GM21737 (cell line): ENCODE data around the gene ADAMTS5.

Experiments
- ATAC-seq: cut with Tn5 transposase; IDR thresholded peaks from one replicate; pipeline ENCODE4 v1.9.1; 2021; ENCODE audit warnings: mild to moderate bottlenecking, moderate library complexity; ENCODE audit not compliant: unreplicated experiment

ADAMTS5 gene

GRCh38 chr21:26967062-26967913 is at the start of gene ADAMTS5:
Gene ADAMTS5, minus strand, starts transcription at chr21:26967088. Its CDS starts 697 bp downstream, at chr21:26966391.
- no peak for ATAC-seq

GRCh38 chr21:27001526-27001925 is 34.6 kb upstream of the ADAMTS5 start:
- ATAC-seq, result no peak

DNA sequence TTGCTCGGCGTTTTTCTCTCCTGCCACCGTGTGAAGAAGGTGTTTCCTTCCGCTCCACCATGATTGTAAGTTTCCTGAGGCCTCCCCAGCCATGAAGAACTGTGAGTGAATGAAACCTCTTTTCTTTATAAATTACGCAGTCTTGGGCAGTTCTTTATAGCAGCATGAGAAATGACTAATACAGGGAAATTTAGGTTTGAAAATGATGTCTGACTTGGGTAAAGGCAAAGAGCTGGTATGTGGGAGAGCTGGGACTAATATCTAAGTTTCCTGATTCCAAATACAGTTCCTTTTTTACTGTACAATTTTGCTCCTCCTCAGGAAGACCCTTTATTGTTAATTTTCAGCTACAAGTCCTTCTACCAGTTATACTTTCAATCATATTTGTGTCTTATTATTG is 16.7 kb upstream of the ADAMTS5 start:
- no peak for ATAC-seq

- ATAC-seq, result no peak
These were observed 15.9 kb upstream of the ADAMTS5 start for GRCh38 chr21:26982767-26983166.

GRCh38 chr21:26977746-26978145 is 10.9 kb upstream of the ADAMTS5 start:
- ATAC-seq, result no peak

DNA sequence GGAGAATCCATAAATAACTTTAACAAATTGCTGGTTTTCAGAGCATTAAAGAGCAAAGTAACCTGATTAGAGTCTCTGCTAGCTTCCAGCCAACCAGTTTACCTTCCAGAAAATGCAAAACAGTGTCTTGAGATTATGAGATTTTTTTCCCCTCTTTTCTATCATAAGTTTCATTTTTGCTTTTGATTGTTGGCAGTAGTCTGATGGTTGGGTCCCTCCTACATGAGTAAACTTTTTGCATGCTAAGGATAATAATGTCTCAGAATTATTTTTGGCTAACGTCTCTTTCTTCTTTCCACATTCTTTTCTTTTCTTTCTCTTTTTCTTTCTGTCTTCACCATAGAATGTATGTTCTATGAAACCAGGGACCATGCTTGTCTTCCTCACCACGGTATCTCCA is 6.3 kb upstream of the ADAMTS5 start:
- no peak for ATAC-seq

DNA sequence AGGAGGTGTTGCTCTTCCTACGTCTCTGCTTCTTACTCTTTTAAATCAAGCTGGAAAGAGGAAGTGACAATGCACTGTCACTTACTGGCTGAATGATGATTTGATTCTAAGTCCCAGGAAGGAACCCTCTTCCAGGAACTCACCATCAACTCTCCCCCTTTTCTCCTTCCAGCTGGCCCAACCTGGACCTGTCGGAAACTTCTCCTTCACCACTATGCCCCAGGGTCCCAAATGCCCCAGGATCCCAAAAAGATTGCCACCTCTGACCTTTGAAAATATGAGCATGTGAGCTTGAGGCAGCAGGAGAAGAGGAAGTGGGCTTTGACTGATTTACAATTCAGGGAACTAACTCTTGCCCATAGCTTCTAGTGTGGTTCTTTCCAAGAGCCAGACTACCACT is 5.3 kb upstream of the ADAMTS5 start:
- no peak for ATAC-seq

- ATAC-seq, result no peak
These were observed 3.3 kb upstream of the ADAMTS5 start for GRCh38 chr21:26969971-26970725.

DNA sequence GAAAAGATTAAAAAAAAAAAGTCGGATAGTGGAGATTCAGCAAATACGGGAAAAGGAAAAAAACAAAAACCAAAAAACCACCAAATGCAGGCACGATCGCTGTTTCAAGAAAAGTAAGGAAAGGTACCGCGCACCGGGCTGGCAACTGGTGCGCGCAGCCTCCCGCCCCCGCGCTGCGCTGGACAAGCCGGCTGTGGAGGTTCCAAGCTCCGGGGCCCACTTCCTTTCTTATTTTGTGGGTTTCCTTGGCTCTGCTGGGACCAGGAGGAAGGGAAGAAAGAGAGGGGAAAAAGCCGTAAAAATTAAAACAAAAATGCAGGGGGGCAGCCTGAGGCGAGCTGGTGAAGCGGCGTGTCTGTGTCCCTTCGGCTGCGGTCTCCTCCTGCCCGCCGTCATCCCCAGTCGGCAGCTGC is 233 bp downstream of the ADAMTS5 start:
- no peak for ATAC-seq

GRCh38 chr21:26965907-26966581 is 844 bp downstream of the ADAMTS5 start:
- ATAC-seq, result no peak

DNA sequence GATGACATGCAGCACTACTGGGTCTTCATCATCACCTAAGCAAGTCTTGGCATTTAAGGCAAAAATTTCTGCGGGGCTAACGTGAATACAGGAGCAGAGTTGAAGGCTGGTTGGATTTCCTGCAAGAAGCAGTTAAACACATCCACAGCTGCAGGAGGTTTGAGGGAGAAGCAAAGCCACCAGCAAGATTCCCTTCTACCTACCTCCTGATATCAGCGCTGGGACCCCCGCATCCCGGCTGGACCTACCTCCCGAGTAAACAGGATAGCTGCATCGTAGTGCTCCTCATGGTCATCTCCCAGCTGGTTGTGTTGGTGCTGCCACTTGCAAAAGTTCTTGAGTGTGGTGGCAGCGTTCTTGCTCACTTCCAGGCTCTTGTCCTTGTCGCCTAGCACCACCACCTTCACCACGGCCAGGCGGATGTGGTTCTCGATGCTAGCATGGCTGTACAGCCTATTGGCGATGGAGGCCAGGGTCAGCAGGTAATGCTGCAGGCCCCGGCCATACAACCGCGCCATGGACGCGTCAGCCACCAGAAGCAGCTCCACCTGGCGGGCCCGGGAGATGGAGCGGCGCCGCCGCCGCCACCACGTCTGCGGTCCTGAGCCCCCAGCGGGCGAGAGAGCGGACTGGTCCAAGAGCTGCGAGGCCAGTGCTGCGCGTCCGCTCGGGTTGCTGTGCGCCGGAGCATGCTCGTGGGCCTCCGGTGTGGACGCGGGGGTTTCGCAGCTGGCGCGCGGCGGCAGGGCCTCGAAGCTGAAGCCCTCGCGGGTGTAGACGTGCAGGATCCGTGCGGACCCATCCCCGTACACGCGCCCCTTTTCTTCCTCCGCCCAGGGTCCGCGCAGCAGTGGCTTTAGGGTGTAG is 1.6 kb downstream of the ADAMTS5 start:
- no peak for ATAC-seq

- no peak for ATAC-seq
These were observed 2.6 kb downstream of the ADAMTS5 start for GRCh38 chr21:26964170-26964778.

DNA sequence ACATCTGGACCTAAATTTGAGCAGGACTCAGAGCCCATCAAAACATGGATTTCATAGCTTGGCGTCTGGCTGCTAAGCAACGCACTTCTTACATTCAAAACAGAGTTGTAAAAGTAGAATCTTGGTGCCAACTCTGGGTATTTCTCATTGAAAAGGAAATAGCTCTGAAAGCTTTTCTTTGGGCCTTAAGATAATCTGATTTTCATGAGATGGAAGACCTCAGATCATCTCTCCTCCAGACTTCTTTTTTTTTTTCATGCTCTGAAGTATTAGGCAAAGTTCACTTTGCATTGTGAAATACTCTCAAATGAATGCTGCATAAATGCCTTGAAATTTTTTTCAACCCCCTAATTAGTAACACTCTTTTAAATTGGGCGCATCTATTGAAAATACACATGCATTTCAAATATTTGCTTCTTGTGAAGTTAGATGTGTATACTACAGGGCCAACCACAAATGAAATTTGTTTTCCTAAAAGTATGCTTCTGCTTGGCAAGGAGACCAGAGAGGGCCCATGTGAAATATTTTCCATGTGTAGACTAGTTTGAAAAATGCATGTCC is 4.2 kb downstream of the ADAMTS5 start:
- no peak for ATAC-seq

DNA sequence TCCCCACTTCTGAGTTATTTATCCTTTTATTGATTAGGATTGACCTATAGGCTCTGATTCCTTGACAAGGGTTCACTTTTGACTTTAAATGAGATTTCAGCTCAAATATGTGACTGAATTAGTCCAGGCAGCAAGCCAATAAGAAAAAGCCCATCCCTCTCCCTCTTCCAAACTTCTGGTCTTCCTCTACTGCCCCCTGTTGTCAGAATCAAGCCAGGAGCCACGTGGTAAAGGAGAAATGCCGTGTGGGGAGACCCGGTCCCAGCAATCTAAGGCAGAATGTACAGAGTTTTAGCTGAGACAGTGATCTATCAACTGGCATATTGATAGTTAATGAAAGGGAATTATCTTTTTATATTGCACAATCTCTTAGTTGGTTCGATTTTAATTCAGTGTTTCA is 5.2 kb downstream of the ADAMTS5 start:
- no peak for ATAC-seq

GRCh38 chr21:26958788-26959187 is 8.1 kb downstream of the ADAMTS5 start:
- ATAC-seq, result no peak

DNA sequence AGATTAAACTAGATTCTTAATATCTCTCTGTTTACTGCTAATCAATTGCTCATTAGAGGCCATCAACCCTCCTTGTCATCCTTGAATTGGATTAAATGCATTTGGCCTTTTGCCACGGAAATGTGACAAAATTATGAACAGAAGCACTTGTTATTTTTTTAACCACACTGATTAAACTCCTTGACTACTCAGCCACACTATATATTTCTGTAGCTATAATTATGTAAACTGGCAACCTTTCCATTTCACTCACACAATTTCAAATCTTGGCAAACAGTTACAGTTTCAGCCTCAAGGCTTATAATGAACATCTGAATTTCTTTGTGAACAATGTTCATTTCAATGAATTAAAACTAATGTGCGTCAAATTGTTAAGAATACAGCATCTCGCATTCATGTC is 10.1 kb downstream of the ADAMTS5 start:
- no peak for ATAC-seq

DNA sequence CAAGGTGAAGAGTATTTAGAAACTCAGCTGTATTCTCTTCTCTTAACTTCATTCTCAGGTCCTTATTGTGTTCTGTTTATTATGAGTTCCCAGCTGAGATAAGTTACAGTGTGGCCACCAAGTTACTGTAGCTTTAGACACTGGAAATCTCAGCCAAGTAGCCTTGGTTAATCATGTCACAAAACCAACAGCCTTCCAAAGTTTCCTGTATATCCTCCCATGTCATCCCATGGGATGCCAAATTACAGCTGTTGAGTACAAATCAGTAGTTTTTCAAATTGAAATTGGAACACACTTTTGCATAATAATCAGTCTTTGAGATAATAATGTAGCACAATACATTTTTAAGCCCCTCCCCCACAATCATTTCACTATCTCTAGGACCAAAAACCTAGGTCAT is 10.7 kb downstream of the ADAMTS5 start:
- no peak for ATAC-seq

- no peak for ATAC-seq
These were observed 12.2 kb downstream of the ADAMTS5 start for GRCh38 chr21:26954662-26955121.

GRCh38 chr21:26952374-26953066 is 14.4 kb downstream of the ADAMTS5 start:
- no peak for ATAC-seq
